ENCODE results near the gene THAP4. TPM values are rescaled to one million over a fixed set of nuclear protein-coding genes. Genes with fewer than 3 reads are reported as not detected.

THAP4 gene
- total and polyA plus RNA-seq, 2 of the 13 experiments (the other 11 are each of a cell fraction or from before 2014, with no cell fraction given), result 59.7 to 75.7 TPM

- TF ChIP-seq KIAA2018 (CRISPR knock-in tag; IDR thresholded peaks at IDR 0.05; ENCODE audit: borderline replicate concordance) (no peak), ZNF558 (CRISPR knock-in tag; IDR thresholded peaks at IDR 0.05; ENCODE audit: borderline replicate concordance) (peak; percentile 86; the same call in 1 of the 2 replicates), GPN1 (CRISPR knock-in tag; IDR thresholded peaks at IDR 0.05; ENCODE audit: borderline replicate concordance) (no peak), RNF219 (CRISPR knock-in tag; IDR thresholded peaks at IDR 0.05) (no peak), ZNF749 (CRISPR knock-in tag; IDR thresholded peaks at IDR 0.05; ENCODE audit: borderline replicate concordance) (no peak), ZNF564 (CRISPR knock-in tag; IDR thresholded peaks at IDR 0.05) (0 out of 2 replicates have a peak, but pooled peaks have one; percentile 60), PAWR (CRISPR knock-in tag; IDR thresholded peaks at IDR 0.05; ENCODE audit: borderline replicate concordance) (no peak), THRA (CRISPR knock-in tag; IDR thresholded peaks at IDR 0.05; ENCODE audit: borderline replicate concordance) (peak; percentile 64; the same call in 1 of the 2 replicates), ZNF451 (CRISPR knock-in tag; IDR thresholded peaks at IDR 0.05) (peak; percentile 95), RARA (CRISPR knock-in tag; IDR thresholded peaks at IDR 0.05) (peak; percentile 79), ZSCAN29 (CRISPR knock-in tag; conservative IDR thresholded peaks at IDR 0.05) (peak; percentile 72), ZNF629 (CRISPR knock-in tag; conservative IDR thresholded peaks at IDR 0.05) (peak; percentile 24; the same call in 1 of the 2 replicates), SAFB2 (CRISPR knock-in tag; IDR thresholded peaks at IDR 0.05; ENCODE audit: borderline replicate concordance, low read depth) (peak; percentile 58; the same call in 1 of the 2 replicates), ZNF589 (CRISPR knock-in tag; conservative IDR thresholded peaks at IDR 0.05) (no peak; the same call in none of the 2 replicates), ZBTB26 (CRISPR knock-in tag; IDR thresholded peaks at IDR 0.05; ENCODE audit: borderline replicate concordance) (peak; percentile 79; the same call in 1 of the 2 replicates)
Observed at GRCh38 chr2:241637018-241637794, at the start of gene THAP4, which contains the start of gene ATG4B (continued).
